COR-L47 (cell line): ENCODE data around the gene GPR15LG.
"Not testable (repeated sequence)": the region's sequence is repeated elsewhere in the genome, so short reads cannot be mapped to it uniquely, and the experiment has no call there.

Experiments used
- DNase-seq: peaks from one replicate; lab custom pipeline; 2025; lab: John Stamatoyannopoulos, UW

Gene GPR15LG

DNA sequence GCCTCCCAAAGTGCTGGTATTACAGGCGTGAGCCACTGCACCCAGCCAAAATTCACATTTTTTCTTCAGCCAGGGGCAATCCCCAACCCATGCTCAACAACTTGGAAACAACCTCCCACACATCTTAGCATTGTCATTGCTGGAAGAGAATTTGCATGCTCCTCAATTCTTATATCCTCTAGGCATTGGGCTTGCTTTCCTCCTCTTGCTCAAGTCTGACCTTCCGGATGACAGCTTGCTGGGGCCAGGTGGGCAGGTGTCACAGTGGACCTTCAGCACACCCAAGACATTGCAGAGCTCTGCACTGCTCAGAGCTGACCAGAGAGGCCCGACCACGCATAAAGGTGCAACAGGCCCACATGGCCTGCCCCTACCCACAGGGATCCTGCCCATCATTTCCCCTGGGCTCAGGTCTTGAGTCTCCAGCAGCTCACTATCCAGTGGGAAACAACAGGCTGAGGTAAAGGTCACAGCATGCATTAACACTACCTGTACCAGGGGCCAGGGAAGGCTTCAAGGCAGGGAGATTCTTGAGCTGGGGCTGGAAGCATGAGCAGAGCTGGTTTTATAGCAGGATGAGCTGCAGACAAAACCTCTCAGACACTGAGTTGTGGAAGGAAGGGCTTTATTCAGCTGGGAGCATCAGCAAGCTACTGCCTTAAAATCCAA, 6.8 kb upstream of the GPR15LG start:
- DNase-seq = no peak

DNA sequence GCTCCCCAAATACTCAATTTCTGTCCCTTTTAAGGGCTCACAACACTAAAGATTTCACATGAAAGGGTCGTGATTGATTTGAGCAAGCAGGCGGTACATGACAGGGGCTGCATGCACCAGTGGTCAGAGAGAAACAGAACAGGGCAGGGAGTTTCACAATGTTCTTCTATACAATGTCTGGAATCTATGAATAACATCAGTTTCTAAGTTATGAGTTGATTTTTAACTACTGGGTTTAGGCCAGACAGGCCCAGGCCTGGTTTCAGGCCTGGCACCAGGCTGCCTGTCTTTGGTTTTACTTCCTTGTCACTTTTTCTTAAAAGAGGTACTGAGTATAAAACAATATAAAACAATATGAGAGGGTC, 6.3 kb upstream of the GPR15LG start:
- DNase-seq = not testable (repeated sequence)

DNA sequence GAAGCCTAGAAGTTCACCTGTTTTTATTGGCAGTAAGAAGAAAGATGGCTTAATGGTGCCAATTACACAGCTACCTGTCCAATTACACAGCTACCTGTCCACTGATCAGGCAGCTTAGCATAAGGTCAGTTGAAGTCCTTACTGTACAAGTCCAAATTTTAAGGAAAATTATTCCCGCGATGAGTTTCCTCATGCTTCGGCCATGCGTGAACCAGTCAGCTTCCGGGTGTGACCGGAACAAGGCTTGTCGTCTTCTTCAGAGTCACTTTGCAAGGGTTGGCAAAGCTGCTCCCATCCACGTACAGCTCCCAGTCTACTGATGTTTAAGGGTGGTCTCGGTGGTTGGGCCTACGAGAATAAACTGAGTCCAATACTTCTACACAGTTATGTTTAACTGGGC, 5.2 kb upstream of the GPR15LG start:
- DNase-seq = not testable (repeated sequence)

DNA sequence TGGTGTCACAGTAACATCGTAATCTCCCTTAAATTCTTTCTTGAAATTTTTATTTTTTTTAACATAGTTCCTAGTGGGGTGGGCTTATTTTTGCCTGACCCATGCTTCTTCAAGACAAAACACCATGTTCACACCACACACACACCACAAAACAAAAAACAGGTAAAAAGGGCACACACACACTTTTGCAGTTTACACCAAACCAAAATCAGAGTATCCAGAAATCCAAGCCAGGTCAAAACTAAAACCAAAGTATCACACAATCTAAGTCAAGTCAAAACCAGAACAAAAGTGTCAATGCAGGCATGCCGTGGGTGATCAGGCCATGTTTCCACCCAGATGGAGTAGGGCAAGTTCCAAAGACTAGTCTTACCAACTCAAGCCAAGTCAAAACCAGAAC, 2.4 kb upstream of the GPR15LG start:
- DNase-seq = not testable (repeated sequence)

DNA sequence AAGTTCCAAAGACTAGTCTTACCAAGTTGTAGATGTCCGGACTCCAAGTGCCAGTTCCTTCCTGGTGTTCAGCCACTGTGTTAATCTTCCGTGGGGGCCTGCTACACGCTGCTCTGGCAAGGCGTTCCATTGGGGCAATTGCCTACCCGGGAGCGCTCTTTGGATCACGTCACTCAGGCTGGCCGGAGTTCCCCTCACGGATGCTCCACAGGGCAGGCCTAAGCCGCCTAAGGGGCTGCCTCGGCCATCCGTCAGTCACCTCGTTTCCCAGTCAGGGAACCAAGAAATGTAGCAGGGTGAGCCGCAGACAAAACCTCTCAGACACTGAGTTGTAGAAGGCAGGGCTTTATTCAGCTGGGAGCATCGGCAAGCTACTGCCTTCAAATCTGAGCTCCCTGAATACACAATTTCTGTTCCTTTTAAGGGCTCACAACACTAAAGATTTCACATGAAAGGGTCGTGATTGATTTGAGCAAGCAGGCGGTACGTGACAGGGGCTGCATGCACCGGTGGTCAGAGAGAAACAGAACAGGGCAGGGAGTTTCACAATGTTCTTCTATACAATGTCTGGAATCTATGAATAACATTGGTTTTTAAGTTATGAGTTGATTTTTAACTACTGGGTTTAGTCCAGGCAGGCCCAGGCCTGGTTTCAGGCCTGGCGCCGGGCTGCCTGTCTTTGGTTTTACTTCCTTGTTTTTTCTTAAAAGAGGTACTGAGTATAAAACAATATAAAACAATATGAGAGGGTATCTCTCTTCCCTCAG, 1.7 kb upstream of the GPR15LG start:
- DNase-seq = not testable (repeated sequence)

DNA sequence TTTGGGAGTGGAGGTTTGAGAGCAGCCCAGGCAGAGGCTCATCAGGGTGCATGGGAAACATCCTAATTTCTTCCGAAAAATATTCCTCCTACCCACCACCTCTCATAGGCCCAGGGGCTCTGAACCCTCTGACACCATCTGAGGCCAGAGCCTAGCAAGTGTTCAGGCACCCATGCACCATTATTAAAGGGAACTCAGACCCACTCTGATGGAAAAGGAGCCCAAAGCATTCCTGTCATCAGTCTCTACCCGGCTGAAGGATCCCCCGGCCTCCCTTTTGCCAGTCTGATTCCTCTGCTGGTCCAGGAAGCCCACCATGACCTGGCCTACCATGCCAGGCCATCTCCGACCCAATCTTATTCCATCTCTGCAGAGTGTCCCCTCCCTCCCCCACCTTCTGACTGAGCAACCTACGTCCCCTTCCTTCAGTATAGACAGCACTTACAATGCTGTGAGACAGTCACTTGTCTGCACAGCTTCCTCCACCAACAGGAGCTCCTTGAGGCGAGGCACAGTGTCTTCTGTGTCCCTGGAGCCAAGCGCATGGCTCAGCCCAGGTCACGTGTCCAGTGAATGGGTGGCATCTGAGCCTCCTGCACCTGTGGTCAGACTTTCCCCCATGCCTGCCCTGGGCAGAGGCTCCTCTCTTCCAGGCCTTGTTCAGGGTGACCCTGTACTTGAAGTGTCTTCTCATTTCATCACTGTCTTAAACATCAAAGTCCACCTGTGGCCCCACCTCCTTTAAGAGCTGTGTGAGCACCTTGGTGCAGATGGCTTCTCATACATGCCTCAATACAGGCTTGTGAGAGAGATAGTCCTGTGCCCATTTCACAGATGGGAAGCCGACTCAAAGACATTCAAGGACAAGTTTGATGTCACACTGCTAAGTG, 889 bp upstream of the GPR15LG start:
- no peak for DNase-seq

DNA sequence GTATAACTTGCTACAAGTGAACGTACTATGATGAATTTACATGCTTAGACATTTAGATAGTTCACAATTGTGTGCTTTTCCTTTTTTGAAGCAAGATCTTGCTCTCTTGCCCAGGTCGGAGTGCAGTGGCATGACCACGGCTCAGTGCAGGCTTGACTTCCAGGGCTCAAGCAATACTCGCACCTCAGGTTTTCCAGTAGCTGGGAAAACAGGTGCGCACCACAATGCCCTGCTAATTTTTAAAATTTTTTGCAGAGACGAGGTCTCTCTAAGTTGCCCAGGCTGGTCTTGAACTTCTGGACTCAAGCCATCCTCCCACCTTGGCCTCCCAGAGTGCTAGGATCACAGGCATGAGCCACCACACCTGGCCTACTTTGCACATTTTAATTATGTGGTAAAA, 1.8 kb downstream of the GPR15LG start:
- DNase-seq = no peak

DNA sequence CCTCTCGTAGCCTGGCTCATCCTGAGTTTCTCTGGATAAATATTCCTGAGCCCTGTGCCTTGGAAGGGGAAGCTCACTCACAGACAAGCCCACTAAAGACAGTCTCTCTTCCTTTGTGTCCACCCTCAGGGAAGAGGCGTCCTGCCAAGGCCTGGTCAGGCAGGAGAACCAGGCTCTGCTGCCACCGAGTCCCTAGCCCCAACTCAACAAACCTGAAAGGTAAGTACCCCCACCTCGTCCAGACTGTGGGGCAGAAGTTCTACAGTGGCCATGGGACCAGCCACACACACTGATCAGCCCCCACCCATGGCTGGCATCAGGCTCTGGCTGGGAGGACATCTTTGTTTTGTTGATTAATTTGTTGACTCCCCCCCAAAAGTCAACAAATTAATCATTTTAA, 2.8 kb downstream of the GPR15LG start:
- DNase-seq = no peak

DNA sequence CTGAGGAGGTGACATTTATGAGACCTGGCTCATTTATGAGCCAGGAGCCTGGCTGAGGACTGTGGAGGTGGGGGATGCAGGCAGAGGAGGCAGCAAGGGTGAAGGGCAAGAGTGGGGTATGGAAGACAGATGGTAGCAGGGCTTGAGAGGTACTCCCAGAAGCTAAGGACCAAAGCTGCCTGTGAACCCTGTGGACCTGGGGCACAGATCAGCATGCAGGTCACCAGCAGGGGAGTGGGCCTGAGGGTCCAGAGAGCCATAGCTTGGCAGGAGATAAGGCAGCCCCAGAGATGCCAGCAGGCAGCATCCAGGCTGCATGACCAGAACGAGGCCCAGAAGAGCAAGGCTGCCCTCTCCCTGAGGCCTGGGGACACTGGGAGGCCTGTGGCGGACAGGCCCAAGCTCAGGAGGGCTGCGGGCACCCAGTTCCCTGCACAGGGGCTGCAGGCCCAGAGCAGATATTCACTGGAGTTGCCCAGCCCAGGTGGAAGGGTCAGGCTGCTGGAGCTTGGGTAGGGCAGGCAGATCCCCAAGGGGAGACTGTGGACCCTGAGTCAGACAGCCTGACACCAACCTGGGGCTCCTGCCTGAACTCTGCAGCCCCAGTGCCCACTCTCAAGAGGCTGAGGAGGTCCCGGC, 3.4 kb downstream of the GPR15LG start:
- no peak for DNase-seq

DNA sequence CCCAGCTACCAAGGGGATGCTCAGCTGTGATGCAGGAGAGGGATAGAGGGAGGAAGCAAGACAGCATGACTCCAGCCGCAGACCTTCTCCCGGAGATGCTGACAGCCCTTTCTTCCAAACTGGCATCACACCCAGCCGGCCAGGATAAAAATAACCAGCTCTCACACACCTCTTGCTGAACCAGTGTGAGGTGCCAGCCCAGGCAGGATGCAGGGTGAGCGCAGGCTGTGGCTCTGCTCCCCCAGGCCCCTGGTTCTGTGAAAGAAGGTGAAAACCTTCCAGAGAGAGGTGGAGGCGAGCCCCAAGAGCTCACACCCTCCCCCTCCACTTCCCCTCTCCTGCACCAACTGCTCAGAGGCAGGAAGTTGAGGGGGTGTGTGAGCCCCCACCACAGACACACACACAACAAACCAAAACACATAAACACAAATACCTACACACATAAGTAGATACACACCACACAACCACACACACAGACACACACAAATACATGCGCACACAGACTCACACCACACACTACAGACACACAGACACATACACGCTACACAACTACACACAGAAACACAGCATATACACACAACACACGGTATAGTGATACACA, 4.0 kb downstream of the GPR15LG start:
- DNase-seq = no peak

DNA sequence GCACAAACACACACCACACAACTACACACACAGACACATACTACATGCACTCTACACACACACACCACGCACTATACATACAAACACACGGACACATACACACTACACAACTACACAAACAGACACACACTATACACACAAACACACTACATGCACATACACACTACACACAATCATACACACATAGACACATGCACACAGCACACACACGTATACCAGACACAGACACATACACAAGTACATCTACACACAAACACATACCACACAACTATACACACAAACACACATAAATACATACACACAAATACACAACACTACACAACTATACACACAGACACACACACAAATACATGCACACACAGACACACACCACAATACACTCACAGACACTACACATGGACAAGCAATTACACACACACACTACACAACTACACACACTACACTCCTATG, 4.6 kb downstream of the GPR15LG start:
- no peak for DNase-seq

DNA sequence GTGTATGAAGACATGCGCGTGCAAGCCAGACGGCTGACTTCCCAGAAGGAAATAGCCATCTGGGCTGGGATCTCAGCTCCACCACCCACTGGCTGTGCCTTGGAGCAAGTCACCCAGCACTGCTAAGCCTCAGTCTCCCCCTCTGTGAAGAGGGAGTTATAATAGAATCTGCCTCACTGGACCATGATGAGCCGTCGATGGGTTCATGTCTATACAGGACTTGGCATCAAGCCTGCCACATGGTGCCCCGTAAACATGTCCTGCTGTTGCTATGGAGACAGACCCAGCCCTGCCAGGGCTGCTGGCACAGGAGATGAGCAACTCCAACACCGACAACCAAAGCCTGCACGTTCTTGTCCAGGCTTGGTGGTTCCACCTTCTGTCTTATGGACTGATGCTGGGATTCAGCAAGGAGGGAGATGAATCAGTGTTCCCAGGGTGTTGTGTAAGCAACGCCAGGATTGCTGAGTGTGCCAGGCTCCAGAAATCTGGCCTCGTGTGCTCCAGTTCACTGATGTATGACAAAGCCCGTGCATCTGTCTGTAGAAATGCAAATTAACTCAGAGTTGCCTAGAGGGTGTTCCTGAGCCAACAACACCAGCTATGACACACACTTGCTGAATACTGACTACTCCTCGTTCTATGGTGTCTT, 5.6 kb downstream of the GPR15LG start:
- peak; percentile 75 for DNase-seq

DNA sequence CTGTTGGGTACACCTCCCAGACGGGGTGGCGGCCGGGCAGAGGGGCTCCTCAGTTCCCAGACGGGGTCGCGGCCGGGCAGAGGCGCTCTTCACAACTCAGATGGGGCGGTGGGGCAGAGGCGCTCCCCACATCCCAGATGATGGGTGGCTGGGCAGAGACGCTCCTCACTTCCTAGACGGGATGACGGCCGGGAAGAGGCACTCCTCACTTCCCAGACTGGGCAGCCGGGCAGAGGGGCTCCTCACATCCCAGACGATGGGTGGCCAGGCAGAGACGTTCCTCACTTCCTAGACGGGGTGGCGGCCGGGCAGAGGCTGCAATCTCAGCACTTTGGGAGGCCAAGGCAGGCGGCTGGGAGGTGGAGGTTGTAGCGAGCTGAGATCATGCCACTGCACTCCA, 6.8 kb downstream of the GPR15LG start:
- DNase-seq = not testable (repeated sequence)

DNA sequence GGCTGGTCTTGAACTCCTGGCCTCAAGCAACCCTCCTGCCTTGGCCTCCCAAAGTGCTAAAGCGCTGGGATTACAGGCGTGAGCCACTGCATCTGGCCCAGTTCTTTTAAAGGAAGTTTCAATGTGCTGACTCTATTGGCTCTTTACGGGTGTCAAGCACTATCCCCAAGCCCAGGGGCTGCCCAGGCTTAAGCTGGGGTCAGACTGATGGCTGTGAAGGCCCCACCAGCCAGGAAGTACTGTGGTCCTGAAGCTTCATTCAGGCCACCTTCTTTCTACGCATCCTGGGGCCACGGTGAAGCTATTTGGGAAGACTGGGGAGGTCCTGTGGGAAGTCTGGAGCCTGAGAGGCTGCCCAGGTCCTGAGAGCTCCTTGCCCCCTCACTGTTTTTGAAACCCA, 8.0 kb downstream of the GPR15LG start:
- no peak for DNase-seq

DNA sequence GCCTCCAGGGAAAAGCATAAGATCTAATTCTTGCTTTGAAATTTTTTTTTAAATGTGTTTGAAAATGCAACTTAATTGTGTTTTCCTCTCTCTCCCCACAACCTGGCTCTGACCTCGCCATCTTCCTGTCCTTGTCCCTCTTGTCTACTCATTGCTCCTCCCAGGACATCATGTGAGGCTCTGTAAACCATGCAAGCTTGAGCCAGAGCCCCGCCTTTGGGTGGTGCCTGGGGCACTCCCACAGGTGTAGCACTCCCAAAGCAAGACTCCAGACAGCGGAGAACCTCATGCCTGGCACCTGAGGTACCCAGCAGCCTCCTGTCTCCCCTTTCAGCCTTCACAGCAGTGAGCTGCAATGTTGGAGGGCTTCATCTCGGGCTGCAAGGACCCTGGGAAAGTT, 10.9 kb downstream of the GPR15LG start:
- no peak for DNase-seq

DNA sequence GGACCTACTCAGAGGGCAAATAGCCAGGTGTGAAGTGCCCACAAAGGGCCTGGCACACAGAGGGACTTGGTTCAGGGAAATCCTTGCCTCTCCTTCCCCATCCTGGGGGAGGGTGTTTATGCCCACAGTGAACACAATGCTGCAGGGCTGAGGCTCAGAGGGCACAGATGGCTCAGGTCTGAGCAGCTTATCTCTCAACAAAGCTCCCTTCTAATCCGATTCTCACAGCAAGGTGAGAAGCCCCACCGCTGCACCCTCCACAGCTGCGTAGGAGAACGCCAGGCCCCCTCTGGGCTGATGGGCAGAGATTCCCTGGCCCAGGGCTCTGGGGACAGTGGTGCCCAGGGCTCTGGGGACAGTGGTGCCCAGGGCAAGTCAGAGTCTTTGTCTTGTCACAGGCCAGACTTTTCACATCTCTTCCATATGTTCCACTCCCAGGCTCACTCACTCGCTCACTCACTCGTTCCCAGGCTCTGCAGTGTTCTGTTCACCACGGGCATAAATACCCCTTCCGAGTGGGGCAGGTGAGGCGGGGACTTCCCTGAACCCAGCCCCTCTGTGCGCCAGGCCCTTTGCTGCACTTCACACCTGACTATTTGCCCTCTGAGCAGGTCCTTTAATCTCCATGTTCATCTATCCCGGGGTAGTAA, 12.1 kb downstream of the GPR15LG start:
- DNase-seq = no peak

DNA sequence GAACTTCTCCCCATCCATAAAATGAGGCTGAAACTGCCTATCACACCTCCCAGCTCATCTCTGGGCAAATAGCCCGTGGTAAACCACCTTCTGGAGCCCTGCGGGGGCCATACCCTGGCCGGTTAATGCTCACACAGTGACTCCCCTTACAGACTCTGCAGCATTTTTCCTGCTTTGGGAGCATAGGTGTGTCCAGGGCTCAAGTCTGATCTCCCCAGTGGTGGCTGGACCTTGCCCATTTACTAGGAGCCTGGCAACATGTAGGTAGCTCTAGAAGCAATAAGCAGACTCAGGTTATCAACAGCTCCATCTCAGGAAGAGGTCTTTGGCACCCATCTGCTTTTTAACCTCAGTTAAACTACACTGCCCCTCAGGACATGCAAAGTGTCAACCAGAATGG, 15.2 kb downstream of the GPR15LG start:
- DNase-seq = no peak

DNA sequence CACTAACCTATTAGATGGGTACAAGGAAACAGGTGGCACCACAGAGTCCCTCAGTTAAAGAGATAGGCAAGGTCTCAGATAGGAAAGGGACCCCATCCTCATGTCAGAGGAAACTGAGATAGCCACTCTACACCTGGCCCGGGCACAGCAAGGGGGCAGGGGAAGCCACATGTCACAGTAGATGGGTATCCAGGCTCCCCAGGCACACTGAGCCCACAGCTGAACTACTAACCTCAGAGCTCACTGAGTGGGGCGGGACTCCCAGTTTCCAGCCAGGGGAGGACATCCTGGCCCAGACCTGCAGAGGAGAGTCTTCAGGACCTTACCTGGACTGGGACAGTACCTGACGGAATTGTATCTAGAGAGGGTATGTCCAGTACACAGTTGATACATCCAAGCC, 17.0 kb downstream of the GPR15LG start:
- no peak for DNase-seq

DNA sequence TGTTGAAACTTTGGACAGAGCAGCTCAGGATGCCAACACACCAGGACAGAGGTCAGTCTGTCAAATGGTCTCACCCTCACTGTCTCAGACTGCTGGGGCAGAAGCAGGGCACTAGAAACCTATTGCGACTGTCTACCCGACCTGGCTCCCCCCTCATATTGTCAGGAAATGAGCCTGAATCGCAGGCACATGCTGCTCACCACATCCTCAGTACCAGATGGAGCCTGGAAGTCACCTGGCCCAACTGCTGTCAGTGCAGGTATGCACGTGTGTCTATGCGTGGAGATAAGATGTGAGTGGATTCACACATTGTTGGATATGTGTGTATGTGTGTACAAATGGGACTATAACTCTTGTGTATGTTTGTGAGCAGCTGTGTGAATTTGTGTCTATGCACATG, 17.5 kb downstream of the GPR15LG start:
- DNase-seq = no peak

DNA sequence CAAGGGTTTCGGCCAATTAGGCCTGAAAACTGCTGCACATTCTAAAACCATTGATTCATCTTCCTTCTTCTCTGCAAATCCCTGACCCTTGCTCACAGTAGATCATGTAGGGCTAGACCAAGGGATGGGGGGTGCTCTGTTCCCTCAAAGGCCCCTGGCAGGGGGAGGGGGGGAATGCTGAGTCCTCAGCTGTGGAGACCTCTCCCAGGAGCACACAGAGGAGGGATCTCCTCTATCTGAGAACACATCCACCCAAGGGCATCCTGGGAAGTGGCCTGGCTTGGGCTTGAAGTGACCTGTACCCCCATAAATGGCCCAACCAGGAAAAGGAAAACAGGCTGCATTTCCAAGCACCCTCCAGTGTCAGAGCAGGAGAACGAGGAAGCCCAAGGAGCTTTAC, 19.7 kb downstream of the GPR15LG start:
- no peak for DNase-seq
